ENCODE data around the gene CORO1A.
"Not testable (repeated sequence)": the region's sequence is repeated elsewhere in the genome, so short reads cannot be mapped to it uniquely, and the experiment has no call there.

The CORO1A gene

DNA sequence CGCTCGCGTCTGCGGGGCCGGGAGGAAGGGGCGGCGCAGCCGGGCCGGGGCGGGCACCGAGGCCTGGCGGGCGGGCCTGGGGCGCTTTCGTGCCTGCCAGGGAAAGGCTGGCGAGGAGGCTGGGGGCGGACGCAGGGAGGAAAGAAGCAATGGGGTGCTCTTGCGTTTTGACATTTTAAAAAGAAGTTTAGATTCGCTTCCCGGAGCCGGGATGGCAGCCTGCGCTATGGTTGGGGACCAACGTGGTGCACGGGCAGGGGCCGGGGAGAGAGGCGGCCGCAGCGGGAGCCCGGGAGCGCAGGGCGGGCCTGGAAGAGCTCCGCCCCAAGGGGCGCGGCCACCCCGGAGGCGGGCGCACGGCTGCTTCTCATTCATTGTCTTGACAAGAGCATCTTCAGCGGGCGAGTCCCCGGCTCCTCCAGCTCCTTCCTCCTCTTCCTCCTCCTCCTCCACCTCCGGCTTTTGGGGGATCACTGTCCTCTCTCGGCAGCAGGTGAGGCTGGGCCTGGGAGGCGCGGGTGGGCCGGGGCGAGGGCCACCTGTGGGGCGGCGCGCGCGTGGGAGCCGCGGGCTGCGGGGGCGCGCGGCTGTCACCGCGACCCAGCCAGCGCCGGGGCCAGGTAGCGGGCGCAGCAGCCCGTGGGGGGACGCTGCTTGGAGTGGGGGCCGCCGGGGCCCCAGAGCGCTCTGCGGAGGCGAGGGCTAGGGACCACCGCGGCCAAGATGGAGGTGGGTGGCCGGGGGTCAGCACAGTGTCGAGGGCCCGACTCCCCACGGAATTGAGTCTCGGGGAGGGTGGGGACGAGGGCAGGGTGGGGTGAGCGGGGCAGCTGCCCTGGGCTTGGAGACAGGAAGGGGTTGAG is at the start of gene CORO1A:
Gene CORO1A (plus strand): TSS at position 370 of the 863 bp plus-strand sequence. CDS start 1,608 bp downstream, outside the sequence.
- DNase-seq, result peak; percentile 82

DNA sequence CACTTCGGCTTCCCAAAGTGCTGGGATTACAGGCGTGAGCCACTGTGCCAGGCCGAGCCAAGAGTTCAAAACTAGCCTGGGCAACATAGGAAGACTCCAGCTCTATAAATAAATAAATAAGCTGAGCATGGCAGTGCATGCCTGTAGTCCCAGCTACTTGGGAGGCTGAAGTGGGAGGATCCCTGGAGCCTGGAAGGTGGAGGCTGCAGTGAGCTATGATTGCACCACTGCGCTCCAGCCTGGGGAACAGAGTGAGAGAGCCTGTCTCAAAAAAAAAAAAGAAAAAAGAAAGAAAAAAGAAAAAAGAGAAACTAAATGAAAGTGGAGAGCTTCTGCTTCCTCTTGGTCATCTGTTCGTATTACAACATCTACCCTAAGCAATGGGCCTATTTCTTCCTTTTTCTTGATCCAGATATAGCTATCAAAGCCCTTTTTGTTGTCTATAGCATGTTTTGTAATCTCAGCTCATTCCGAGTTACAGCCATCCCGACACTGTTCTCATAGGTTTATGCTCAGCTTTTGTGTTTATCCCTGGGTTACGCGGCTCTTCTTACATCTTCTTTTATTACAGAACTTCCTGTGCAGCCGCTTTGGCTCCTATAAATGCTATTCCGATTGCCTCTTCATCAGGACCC is 46.3 kb upstream of the CORO1A start:
- no peak for DNase-seq

DNA sequence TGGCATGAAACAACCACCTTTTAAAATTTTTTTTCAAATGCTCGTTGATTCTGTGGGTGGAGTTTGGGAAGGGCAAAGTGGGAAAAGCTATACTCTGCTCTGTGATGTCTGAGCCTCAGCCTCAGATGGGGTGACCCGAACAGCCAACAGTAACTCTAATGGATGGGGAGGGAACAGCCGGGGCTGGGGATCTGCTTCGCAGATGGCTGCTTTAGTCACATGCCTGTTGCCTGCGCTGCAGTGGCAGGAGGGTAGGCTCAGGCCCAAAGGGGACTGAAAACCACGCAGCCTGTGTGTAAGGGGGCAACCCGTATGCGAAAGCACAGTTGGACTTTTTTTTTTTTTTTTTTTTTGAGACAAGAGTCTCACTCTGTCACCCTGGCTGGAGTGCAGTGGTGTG is 45.5 kb upstream of the CORO1A start:
- no peak for DNase-seq

GRCh38 chr16:30139583-30140481 is 43.6 kb upstream of the CORO1A start:
- DNase-seq, result no peak

DNA sequence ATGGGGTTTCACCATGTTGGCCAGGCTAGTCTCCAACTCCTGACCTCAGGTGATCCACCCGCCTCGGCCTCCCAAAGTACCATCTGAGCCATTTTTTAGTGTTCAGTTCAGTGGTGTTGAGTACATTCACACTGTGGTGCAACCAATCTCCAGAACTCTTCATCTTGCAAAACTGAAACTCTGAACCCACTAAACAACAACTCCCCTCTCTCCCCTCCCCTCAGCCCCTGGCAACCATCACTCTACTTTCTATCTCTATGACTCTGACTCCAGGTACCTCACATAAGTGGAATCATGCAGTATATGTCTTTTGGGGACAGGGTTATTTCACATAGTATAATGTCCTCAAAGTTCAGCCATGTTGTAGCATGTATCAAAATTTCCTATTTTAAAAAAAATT is 41.7 kb upstream of the CORO1A start:
- DNase-seq, result no peak

DNA sequence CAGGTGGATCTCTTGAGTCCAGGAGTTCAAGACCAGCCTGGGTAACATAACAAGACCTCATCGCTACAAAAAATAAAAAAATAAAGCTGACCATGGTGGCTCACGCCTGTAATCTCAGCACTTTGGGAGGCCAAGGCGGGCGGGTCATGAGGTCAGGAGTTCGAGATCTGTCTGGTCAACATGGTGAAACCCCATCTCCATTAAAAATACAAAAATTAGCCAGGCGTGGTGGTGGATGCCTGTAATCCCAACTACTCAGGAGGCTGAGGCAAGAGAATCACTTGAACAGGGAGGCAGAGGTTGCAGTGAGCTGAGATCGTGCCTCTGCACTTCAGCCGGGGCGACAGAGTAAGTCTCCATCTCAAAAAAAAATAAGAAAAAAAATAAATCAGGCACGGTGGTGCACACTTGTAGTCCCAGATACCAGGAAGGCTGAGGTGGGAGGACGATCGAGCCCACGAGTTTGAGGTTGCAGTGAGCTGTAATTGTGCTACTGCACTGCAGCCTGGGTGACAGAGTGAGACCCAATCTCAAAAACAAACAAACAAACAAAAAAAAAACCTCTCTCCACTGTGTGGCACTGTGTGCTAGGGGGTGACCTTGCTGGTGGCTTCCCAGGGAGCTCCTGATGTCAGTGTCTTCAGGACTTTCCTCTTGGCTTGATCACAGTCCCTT is 40.6 kb upstream of the CORO1A start:
- DNase-seq, result no peak

- no peak for DNase-seq
These were observed 40.1 kb upstream of the CORO1A start for GRCh38 chr16:30143347-30143702.

DNA sequence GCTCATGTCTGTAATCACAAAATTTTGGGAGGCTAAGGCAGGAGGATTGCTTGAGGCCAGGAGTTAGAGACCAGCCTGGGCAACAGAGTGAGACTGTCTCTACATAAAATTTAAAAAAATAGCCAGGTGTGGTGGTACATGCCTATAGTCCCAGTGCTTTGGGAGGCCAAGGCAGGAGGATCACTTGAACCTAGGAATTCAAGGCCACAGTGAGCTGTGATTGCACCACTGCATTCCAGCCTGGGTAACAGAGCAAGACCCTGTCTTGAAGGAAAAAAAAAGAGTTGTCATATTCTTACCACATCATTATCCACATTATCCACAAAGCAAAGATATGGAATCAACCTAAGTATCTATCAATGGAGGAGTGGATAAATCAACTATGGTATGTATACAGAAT is 39.4 kb upstream of the CORO1A start:
- DNase-seq, result no peak

DNA sequence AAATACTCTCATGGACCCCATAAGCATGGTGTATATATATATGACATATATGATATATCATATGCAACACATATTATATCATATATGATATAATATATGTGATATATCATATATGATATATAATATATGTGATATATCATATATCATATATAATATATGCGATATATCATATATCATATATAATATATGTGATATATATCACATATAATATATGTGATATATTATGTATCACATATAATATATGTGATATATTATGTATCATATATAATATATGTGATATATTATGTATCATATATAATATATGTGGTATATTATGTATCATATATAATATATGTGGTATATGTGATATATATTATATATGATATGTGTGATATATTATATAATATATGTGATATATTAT is 38.5 kb upstream of the CORO1A start:
- DNase-seq, result no peak

DNA sequence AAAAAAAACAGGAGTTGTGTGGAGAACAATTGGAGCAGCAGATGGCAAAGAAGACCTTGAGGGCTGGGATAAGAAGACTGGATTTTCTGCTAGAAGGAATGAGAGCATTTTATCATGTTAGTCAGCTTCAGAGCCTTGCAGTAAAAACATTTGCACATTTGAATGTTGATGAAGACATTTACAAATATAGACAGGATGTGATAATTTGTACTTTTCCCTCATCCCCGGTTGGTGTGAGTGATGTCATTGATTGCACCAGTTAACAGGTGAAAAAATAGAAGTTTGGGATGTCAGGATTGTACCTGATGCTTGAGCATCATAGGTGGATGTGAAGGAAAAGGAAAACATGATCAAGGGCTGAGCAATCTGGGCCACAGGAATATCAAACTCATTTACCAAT is 37.7 kb upstream of the CORO1A start:
- no peak for DNase-seq

GRCh38 chr16:30147843-30148510 is 35.4 kb upstream of the CORO1A start:
- DNase-seq, result no peak

- no peak for DNase-seq
These were observed 34.0 kb upstream of the CORO1A start for GRCh38 chr16:30149250-30149930.

DNA sequence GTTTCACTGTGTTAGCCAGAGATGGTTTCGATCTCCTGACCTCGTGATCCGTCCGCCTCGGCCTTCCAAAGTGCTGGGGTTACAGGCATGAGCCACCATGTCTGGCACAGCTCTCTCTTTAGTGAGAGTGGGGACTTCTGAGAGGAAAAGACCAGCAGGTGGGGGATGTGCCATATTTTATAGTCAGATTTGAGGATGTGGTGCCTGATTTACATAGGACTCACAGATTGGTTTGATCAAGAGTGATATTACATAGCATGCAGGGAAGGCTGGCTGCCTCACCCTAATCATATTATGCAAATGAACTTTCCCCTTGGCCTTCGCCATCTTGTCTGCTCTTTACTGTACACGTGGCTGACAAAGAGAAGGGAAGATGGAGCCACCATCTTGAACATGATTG is 32.3 kb upstream of the CORO1A start:
- DNase-seq, result no peak

DNA sequence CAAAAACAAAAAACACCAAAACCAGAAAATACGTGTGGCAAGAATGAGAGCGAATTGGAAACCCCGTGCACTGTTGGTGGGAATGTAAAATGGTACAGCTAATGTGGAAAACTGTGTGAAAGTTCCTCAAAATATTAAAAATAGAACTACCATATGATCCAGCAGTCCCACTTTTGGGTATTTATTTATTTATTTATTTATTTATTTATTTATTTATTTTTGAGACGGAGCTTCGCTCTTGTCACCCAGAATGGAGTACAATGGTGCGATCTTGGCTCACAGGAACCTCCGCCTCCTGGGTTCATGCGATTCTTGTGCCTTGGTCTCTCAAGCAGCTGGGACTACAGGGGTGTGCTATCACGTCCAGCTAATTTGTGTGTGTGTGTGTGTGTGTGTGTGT is 30.9 kb upstream of the CORO1A start:
- DNase-seq, result no peak

DNA sequence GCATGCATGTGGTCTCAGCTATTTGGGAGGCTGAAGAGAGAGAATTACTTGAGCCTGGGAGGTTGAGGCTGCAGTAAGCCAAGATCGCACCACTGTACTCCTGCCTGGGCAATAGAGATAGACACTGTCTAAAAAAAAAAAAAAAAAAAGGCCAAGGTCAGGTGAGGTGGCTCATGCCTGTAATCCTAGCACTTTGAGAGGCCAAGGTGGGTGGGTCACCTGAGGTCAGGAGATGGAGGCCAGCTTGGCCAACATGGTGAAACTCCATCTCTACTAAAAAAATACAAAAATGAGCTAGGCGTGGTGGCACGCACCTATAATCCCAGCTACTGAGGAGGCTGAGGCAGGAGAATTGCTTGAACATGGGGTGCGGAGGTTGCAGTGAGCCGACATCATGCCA is 28.2 kb upstream of the CORO1A start:
- DNase-seq, result no peak

- DNase-seq, result no peak
These were observed 26.2 kb upstream of the CORO1A start for GRCh38 chr16:30157214-30157613.

GRCh38 chr16:30163538-30163937 is 19.9 kb upstream of the CORO1A start:
- no peak for DNase-seq

DNA sequence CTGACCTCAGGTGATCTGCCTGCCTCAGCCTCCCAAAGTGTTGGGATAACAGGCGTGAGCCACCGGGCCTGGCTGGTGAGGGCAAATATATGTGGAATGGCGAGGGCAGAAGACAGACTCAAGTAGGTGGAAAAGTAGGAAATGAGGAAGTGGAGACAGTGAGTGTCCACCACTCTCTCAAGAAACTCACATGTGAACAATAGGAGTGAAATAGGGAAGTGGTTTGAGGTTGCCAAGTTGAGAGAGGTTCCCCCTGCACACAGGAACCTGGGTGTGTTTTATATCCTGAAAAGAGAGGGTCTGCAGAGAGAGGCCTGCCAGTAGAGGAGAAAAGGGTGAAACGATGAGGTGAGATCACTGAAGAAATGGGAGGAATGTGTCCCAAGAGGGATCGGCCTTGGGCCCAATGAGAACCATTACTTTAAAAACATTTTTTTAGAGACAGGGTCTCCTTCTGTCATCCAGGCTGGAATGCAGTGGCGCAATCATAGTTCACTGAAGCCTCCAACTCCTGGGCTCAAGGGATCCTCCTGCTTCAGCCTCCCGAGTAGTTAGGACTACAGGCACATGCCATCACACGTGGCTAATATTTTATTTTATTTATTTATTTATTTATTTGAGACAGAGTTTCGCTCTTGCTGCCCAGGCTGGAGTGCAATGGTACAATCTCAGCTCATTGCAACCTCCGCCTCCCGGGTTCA is 17.1 kb upstream of the CORO1A start:
- no peak for DNase-seq

GRCh38 chr16:30168746-30169145 is 14.7 kb upstream of the CORO1A start:
- not testable (repeated sequence) for DNase-seq

GRCh38 chr16:30169416-30169815 is 14.0 kb upstream of the CORO1A start:
- DNase-seq, result not testable (repeated sequence)

- DNase-seq, result not testable (repeated sequence)
These were observed 13.3 kb upstream of the CORO1A start for GRCh38 chr16:30170145-30170544.

Measured in activated effector memory CD4-positive, alpha-beta T cell treated with Interleukin-2 at 50 U/mL for 16 hours (primary cell).